Activated CD8-positive, alpha-beta memory T cell treated with anti-CD3 and anti-CD28 coated beads, Interleukin-2, amount 50 U/mL, for 24 hours (primary cell): Measurements from ENCODE around the gene EIPR1.
"Not testable (repeated sequence)": the region's sequence is repeated elsewhere in the genome, so short reads cannot be mapped to it uniquely, and the experiment has no call there.

Experiments
- DNase-seq: peaks from one replicate; pipeline ENCODE4 v3.0.0-alpha.2; 2020; ENCODE audit errors: extremely low read depth

EIPR1 gene

GRCh38 chr2:3212061-3212362, 165.6 kb downstream of the EIPR1 start:
- no peak for DNase-seq

- no peak for DNase-seq
Measured at GRCh38 chr2:3211256-3212060, 166.2 kb downstream of the EIPR1 start.

GRCh38 chr2:3210257-3210656, 167.4 kb downstream of the EIPR1 start:
- no peak for DNase-seq

GRCh38 chr2:3209258-3209657, 168.4 kb downstream of the EIPR1 start:
- DNase-seq: no peak

GRCh38 chr2:3208591-3208990, 169.0 kb downstream of the EIPR1 start:
- no peak for DNase-seq

- DNase-seq: no peak
Measured at GRCh38 chr2:3208179-3208578, 169.4 kb downstream of the EIPR1 start.

GRCh38 chr2:3207091-3207491, 170.5 kb downstream of the EIPR1 start:
- DNase-seq: no peak

GRCh38 chr2:3205845-3206244, 171.8 kb downstream of the EIPR1 start:
- no peak for DNase-seq

- DNase-seq: no peak
Measured at GRCh38 chr2:3204031-3204821, 173.4 kb downstream of the EIPR1 start.

GRCh38 chr2:3203497-3204019, 174.1 kb downstream of the EIPR1 start:
- no peak for DNase-seq

GRCh38 chr2:3202926-3203325, 174.7 kb downstream of the EIPR1 start:
- DNase-seq: no peak

GRCh38 chr2:3201281-3201680, 176.3 kb downstream of the EIPR1 start:
- no peak for DNase-seq

GRCh38 chr2:3200420-3200939, 177.1 kb downstream of the EIPR1 start:
- no peak for DNase-seq

- DNase-seq: no peak
Measured at GRCh38 chr2:3199627-3200345, 177.8 kb downstream of the EIPR1 start.

- not testable (repeated sequence) for DNase-seq
Measured at GRCh38 chr2:3198671-3199192, 178.9 kb downstream of the EIPR1 start.

- DNase-seq: no peak
Measured at GRCh38 chr2:3198119-3198518, 179.5 kb downstream of the EIPR1 start.

GRCh38 chr2:3197308-3197707, 180.3 kb downstream of the EIPR1 start:
- DNase-seq: no peak

GRCh38 chr2:3196716-3197115, 180.9 kb downstream of the EIPR1 start:
- no peak for DNase-seq

GRCh38 chr2:3195641-3196476, 181.8 kb downstream of the EIPR1 start:
- no peak for DNase-seq

GRCh38 chr2:3194828-3195227, 182.8 kb downstream of the EIPR1 start:
- no peak for DNase-seq
